H1 (cell line): Measurements from ENCODE around the gene U2AF1L4. TPM values are rescaled to one million over a fixed set of nuclear protein-coding genes. Genes with fewer than 3 reads are reported as not detected.

Experiments
- FOSL1 ChIP-seq: IDR thresholded peaks from 2 replicates; pipeline ENCODE4 v1.6.1; 2011; ENCODE audit warnings: mild to moderate bottlenecking, low read depth, low read length, moderate library complexity; ENCODE audit not compliant: insufficient read depth
- KDM5A ChIP-seq: fragments of 200-600 bp; IDR thresholded peaks from 2 replicates; pipeline ENCODE4 v1.7.1; 2012; ENCODE audit warnings: mild to moderate bottlenecking, low read length, inconsistent platforms, mixed read lengths
- NANOG ChIP-seq: IDR thresholded peaks from 2 replicates; pipeline ENCODE4 v1.6.1; 2011; ENCODE audit warnings: low read length, low read depth, mild to moderate bottlenecking, inconsistent platforms; ENCODE audit not compliant: insufficient read depth, poor library complexity, severe bottlenecking
- NRF1 ChIP-seq: IDR thresholded peaks from 2 replicates; pipeline ENCODE4 v1.6.1; 2011; ENCODE audit warnings: mild to moderate bottlenecking, low read depth, low read length, improper control_type of control experiment
- POLR2AphosphoS5 ChIP-seq: IDR thresholded peaks from 2 replicates; pipeline ENCODE4 v1.6.1; 2011; ENCODE audit warnings: low read depth, low read length
- RBBP5 ChIP-seq: IDR thresholded peaks from 2 replicates; pipeline ENCODE4 v1.7.1; 2012; ENCODE audit warnings: low read depth, mild to moderate bottlenecking, inconsistent platforms, low read length, moderate library complexity, borderline replicate concordance
- RXRA ChIP-seq: IDR thresholded peaks from 2 replicates; pipeline ENCODE4 v1.6.1; 2011; ENCODE audit warnings: low read depth, mild to moderate bottlenecking, low read length, moderate library complexity; ENCODE audit not compliant: insufficient read depth
- SP1 ChIP-seq: IDR thresholded peaks from 2 replicates; pipeline ENCODE4 v1.6.1; 2011; ENCODE audit warnings: low read depth, low read length
- TBP ChIP-seq: IDR thresholded peaks from 2 replicates; pipeline ENCODE4 v1.6.1; 2011; ENCODE audit warnings: low read depth, low read length, improper control_type of control experiment
- TCF12 ChIP-seq: IDR thresholded peaks from 2 replicates; pipeline ENCODE4 v1.6.1; 2011; ENCODE audit warnings: low read depth, mild to moderate bottlenecking, low read length
- USF2 ChIP-seq: IDR thresholded peaks from 2 replicates; pipeline ENCODE4 v1.6.1; 2011; ENCODE audit warnings: low read length, improper control_type of control experiment
- polyA plus RNA-seq, 7 experiments: library from polyadenylated mRNA; depleted of rRNA in 3 of 7; stranded (reverse) in 5 of 7; unstranded in 2 of 7; fragments of >200 nt in 5 of 7; fragments of 200-250 nt in 2 of 7; gene quantifications; 1 replicate in 5 of 7; 2 replicates in 1 of 7; 4 replicates in 1 of 7; pipeline versions ENCODE4 v1.2.1 to v1.2.3, GENCODE V29; 2011 to 2013; ENCODE audit warnings: missing spikeins in 2 of 7, mixed read lengths in 2 of 7
- total RNA-seq: library from RNA; stranded (reverse); fragmentation: NEBNext Ultra II Directional; extraction: Animal tissue kit (Norgen Biotek cat#: 25700); gene quantifications from 2 replicates; pipeline ENCODE4 v1.2.1, GENCODE V29; 2021

The U2AF1L4 gene
- total and polyA plus RNA-seq, 2 of the 8 experiments (the other 6 are each of a cell fraction or from before 2014, with no cell fraction given): 15.1 to 32.7 TPM

DNA sequence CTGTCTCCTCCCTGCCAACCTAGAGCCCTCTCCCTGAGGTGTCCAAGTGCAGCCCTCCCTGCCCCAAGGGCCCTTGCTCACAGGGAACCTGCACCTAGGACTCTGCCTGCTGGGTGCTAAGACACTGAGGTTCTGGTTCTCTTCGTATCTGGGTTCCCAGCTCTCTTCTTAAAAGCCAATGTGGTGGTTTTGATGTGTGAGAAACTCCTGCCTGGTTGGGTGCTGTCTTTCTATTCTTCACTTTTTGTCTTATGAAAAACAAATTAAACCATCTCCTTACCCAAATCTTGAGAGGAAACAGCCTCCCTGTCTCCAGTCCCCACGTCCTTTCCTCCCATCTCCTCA is 31.7 kb downstream of the U2AF1L4 start (continued):
- no peak for TF ChIP-seq RBBP5
- no peak for TF ChIP-seq POLR2AphosphoS5
- TF ChIP-seq RXRA: no peak
- no peak for TF ChIP-seq KDM5A
- no peak for TF ChIP-seq SP1
- no peak for TF ChIP-seq TCF12
- no peak for TF ChIP-seq NANOG
- TF ChIP-seq TBP: no peak
- TF ChIP-seq NRF1: no peak
- no peak for TF ChIP-seq FOSL1
- no peak for TF ChIP-seq USF2
